H1 (cell line): ENCODE results near the gene DAPK2. TPM values are rescaled to one million over a fixed set of nuclear protein-coding genes. Genes with fewer than 3 reads are reported as not detected.

Experiments used
- CTCF ChIA-PET: fragments of 300-600 bp; sonication (Branson Sonifier 250); formaldehyde crosslinking; loops from one replicate; lab custom pipeline; 2021; ENCODE audit not compliant: partially characterized antibody; lab: Charles Lee
- POLR2A ChIA-PET: fragments of 300-600 bp; sonication (Branson Sonifier 250); formaldehyde crosslinking; loops from one replicate; lab custom pipeline; 2021; ENCODE audit warnings: inconsistent platforms; ENCODE audit not compliant: partially characterized antibody; lab: Charles Lee
- DNase-seq, 2 experiments: peaks; one replicate each; pipeline versions ENCODE4 v3.0.0 to v3.0.0-alpha.2; 2010 to 2022; ENCODE audit warnings: low spot score in 2 of 2, low read depth in 1 of 2, mixed read lengths in 1 of 2
- FAIRE-seq: peaks from 2 replicates; lab custom pipeline; 2011; peaks lifted over from hg19 to GRCh38; lab: Jason Lieb, UNC
- H2AFZ ChIP-seq: 2 replicates; pipeline ENCODE4 v1.8.1; 2012; ENCODE audit warnings: low read length, inconsistent platforms
- H2AK5ac ChIP-seq: 2 replicates; pipeline ENCODE4 v1.6.1; 2013; ENCODE audit warnings: low read depth, low read length
- H2BK120ac ChIP-seq: replicated peaks from 2 replicates; pipeline ENCODE3; 2013; ENCODE audit warnings: low read depth, low read length, inconsistent platforms
- H2BK12ac ChIP-seq: 2 replicates; pipeline ENCODE4 v1.6.1; 2013; ENCODE audit warnings: low read depth, low read length
- H2BK15ac ChIP-seq: 2 replicates; pipeline ENCODE4 v1.6.1; 2013; ENCODE audit warnings: low read length
- H2BK20ac ChIP-seq: 2 replicates; pipeline ENCODE4 v1.6.1; 2013; ENCODE audit warnings: low read length
- H2BK5ac ChIP-seq: 2 replicates; pipeline ENCODE4 v1.6.1; 2013; ENCODE audit warnings: low read depth, low read length
- H3K14ac ChIP-seq: 2 replicates; pipeline ENCODE4 v1.6.1; 2013; ENCODE audit warnings: inconsistent platforms; ENCODE audit not compliant: insufficient read length
- H3K18ac ChIP-seq: 2 replicates; pipeline ENCODE4 v1.6.1; 2013; ENCODE audit warnings: low read length; ENCODE audit errors: extremely low read depth
- H3K23ac ChIP-seq: 2 replicates; pipeline ENCODE4 v1.6.1; 2013; ENCODE audit warnings: inconsistent platforms; ENCODE audit not compliant: insufficient read length
- H3K23me2 ChIP-seq: 2 replicates; pipeline ENCODE4 v1.6.1; 2013; ENCODE audit warnings: low read depth, low read length
- H3K27ac ChIP-seq: 2 replicates; pipeline ENCODE4 v1.6.1; 2011; ENCODE audit warnings: low read depth, low read length, inconsistent platforms
- H3K27me3 ChIP-seq, 4 experiments: replicated peaks in 1 of 4; 1 replicate in 1 of 4; 2 replicates in 3 of 4; pipeline versions ENCODE4 v1.6.1 to v1.8.1; 2011 to 2013; ENCODE audit warnings: low read length in 3 of 4, mild to moderate bottlenecking in 3 of 4, inconsistent platforms in 2 of 4, mixed read lengths in 2 of 4, moderate library complexity in 1 of 4; ENCODE audit not compliant: control insufficient read depth in 3 of 4, insufficient read depth in 3 of 4; ENCODE audit errors: extremely low read depth in 1 of 4
- H3K36me3 ChIP-seq, 4 experiments: 2 replicates each; pipeline versions ENCODE4 v1.6.1 to v1.8.1; 2011 to 2013; ENCODE audit warnings: mild to moderate bottlenecking in 4 of 4, low read length in 3 of 4, moderate library complexity in 2 of 4, control low read depth in 1 of 4, inconsistent platforms in 1 of 4; ENCODE audit not compliant: insufficient read depth in 4 of 4, control insufficient read depth in 2 of 4
- H3K4ac ChIP-seq: replicated peaks from 2 replicates; pipeline ENCODE3; 2013; ENCODE audit warnings: low read length, low read depth, mixed read lengths, inconsistent platforms; ENCODE audit not compliant: insufficient read length
- H3K4me1 ChIP-seq, 4 experiments: replicated peaks in 1 of 4; 1 replicate in 1 of 4; 2 replicates in 3 of 4; pipeline versions ENCODE4 v1.6.1 to v1.8.1; 2011 to 2013; ENCODE audit warnings: low read length in 3 of 4, inconsistent platforms in 2 of 4, mixed read lengths in 1 of 4; ENCODE audit not compliant: insufficient read depth in 4 of 4, control insufficient read depth in 3 of 4
- H3K4me2 ChIP-seq, 2 experiments: 2 replicates each; pipeline versions ENCODE4 v1.6.1 to v1.8.1; 2011 to 2013; ENCODE audit warnings: low read depth in 2 of 2, low read length in 2 of 2, control low read depth in 1 of 2, inconsistent platforms in 1 of 2, mild to moderate bottlenecking in 1 of 2; ENCODE audit not compliant: insufficient read depth in 1 of 2
- H3K4me3 ChIP-seq, 4 experiments: fragments of 200-600, 300-600 bp in 1 of 4; sonication (generic), shearing (Covaris generic), sonication (Bioruptor Twin) in 1 of 4; 2 replicates each; pipeline versions ENCODE4 v1.5.1 to v1.8.1; 2011 to 2016; ENCODE audit warnings: low read length in 4 of 4, low read depth in 3 of 4, control low read depth in 2 of 4, inconsistent platforms in 2 of 4, mild to moderate bottlenecking in 2 of 4, mixed read lengths in 1 of 4, moderate library complexity in 1 of 4; ENCODE audit not compliant: insufficient read depth in 2 of 4; ENCODE audit errors: extremely low read depth in 1 of 4
- H3K56ac ChIP-seq: replicated peaks from 2 replicates; pipeline ENCODE3; 2013; ENCODE audit warnings: low read depth, mild to moderate bottlenecking, mixed read lengths, low read length, inconsistent platforms; ENCODE audit not compliant: insufficient read length
- H3K79me1 ChIP-seq: 2 replicates; pipeline ENCODE4 v1.6.1; 2013; ENCODE audit warnings: low read depth, low read length, control low read depth
- H3K79me2 ChIP-seq, 2 experiments: 2 replicates each; pipeline versions ENCODE4 v1.6.1 to v1.8.1; 2012 to 2013; ENCODE audit warnings: low read length in 2 of 2, mild to moderate bottlenecking in 2 of 2, inconsistent platforms in 1 of 2; ENCODE audit not compliant: insufficient read depth in 2 of 2, control insufficient read depth in 1 of 2
- H3K9ac ChIP-seq, 4 experiments: replicated peaks in 1 of 4; 1 replicate in 1 of 4; 2 replicates in 3 of 4; pipeline versions ENCODE4 v1.6.1 to v1.8.1; 2011 to 2013; ENCODE audit warnings: low read depth in 3 of 4, low read length in 3 of 4, control low read depth in 2 of 4, mild to moderate bottlenecking in 2 of 4, moderate library complexity in 2 of 4, inconsistent platforms in 1 of 4; ENCODE audit errors: extremely low read depth in 1 of 4
- H3K9me3 ChIP-seq, 2 experiments: 2 replicates each; pipeline versions ENCODE4 v1.6.1 to v1.8.1; 2012 to 2013; ENCODE audit warnings: mild to moderate bottlenecking in 2 of 2, moderate library complexity in 2 of 2, control low read depth in 1 of 2, inconsistent platforms in 1 of 2, low read depth in 1 of 2, low read length in 1 of 2, mixed read lengths in 1 of 2; ENCODE audit not compliant: insufficient read depth in 2 of 2
- H4K20me1 ChIP-seq, 2 experiments: replicated peaks in 1 of 2; 2 replicates each; pipeline versions ENCODE3 to v1.8.1; 2011 to 2013; ENCODE audit warnings: inconsistent platforms in 2 of 2, low read length in 2 of 2, mild to moderate bottlenecking in 1 of 2; ENCODE audit not compliant: insufficient read depth in 2 of 2, control insufficient read depth in 1 of 2
- H4K5ac ChIP-seq: 2 replicates; pipeline ENCODE4 v1.6.1; 2013; ENCODE audit warnings: low read length, low read depth, mixed read lengths, inconsistent platforms; ENCODE audit not compliant: insufficient read length
- H4K8ac ChIP-seq: 2 replicates; pipeline ENCODE4 v1.8.0; 2013; ENCODE audit warnings: mild to moderate bottlenecking, moderate library complexity, low read length, inconsistent platforms; ENCODE audit not compliant: insufficient read depth; ENCODE audit errors: extremely low read depth
- H4K91ac ChIP-seq: replicated peaks from 2 replicates; pipeline ENCODE3; 2013; ENCODE audit warnings: low read length, mixed read lengths, inconsistent platforms; ENCODE audit not compliant: insufficient read length
- FOSL1 ChIP-seq: IDR thresholded peaks from 2 replicates; pipeline ENCODE4 v1.6.1; 2011; ENCODE audit warnings: mild to moderate bottlenecking, low read depth, low read length, moderate library complexity; ENCODE audit not compliant: insufficient read depth
- HDAC2 ChIP-seq, 2 experiments: fragments of 300-600 bp in 1 of 2; sonication (generic) in 1 of 2; IDR thresholded peaks; 2 replicates each; pipeline ENCODE4 v1.6.1; 2011 to 2012; ENCODE audit warnings: low read depth in 2 of 2, low read length in 2 of 2, mild to moderate bottlenecking in 2 of 2, moderate library complexity in 2 of 2, borderline replicate concordance in 1 of 2, inconsistent platforms in 1 of 2
- NRF1 ChIP-seq: IDR thresholded peaks from 2 replicates; pipeline ENCODE4 v1.6.1; 2011; ENCODE audit warnings: mild to moderate bottlenecking, low read depth, low read length, improper control_type of control experiment
- POU5F1 ChIP-seq: IDR thresholded peaks from 2 replicates; pipeline ENCODE4 v1.6.1; 2011; ENCODE audit warnings: low read depth, mild to moderate bottlenecking, low read length, moderate library complexity
- RAD21 ChIP-seq, 2 experiments: IDR thresholded peaks in 1 of 2; conservative IDR thresholded peaks in 1 of 2; 2 replicates each; pipeline ENCODE4 v1.6.1; 2011; ENCODE audit warnings: low read depth in 2 of 2, low read length in 2 of 2, improper control_type of control experiment in 1 of 2, inconsistent platforms in 1 of 2, mild to moderate bottlenecking in 1 of 2, moderate library complexity in 1 of 2
- WGBS, 2 experiments: shearing (Covaris generic) in 1 of 2; methylation state at CpG; one replicate each; pipeline versions ENCODE4 v1.1.6 to v1.1.7; 2013 to 2015; ENCODE audit warnings: low lambda C conversion rate in 2 of 2, mixed read lengths in 2 of 2, inconsistent platforms in 1 of 2, low coverage in 1 of 2, missing lambda C conversion rate in 1 of 2; ENCODE audit not compliant: insufficient replicate concordance in 2 of 2, insufficient coverage in 1 of 2, insufficient read length in 1 of 2; ENCODE audit errors: extremely low coverage in 1 of 2, missing lambda C conversion rate in 1 of 2; 5-methylcytosine and 5-hydroxymethylcytosine counted together
- polyA plus RNA-seq, 7 experiments: library from polyadenylated mRNA; depleted of rRNA in 3 of 7; stranded (reverse) in 5 of 7; unstranded in 2 of 7; fragments of >200 nt in 5 of 7; fragments of 200-250 nt in 2 of 7; gene quantifications; 1 replicate in 5 of 7; 2 replicates in 1 of 7; 4 replicates in 1 of 7; pipeline versions ENCODE4 v1.2.1 to v1.2.3, GENCODE V29; 2011 to 2013; ENCODE audit warnings: missing spikeins in 2 of 7, mixed read lengths in 2 of 7
- total RNA-seq: library from RNA; stranded (reverse); fragmentation: NEBNext Ultra II Directional; extraction: Animal tissue kit (Norgen Biotek cat#: 25700); gene quantifications from 2 replicates; pipeline ENCODE4 v1.2.1, GENCODE V29; 2021
- TF ChIP-seq, protein P1 (sequence below): IDR thresholded peaks from 2 replicates; pipeline ENCODE4 v1.6.1; 2012; ENCODE audit warnings: inconsistent platforms
- TF ChIP-seq, protein P2 (sequence below): IDR thresholded peaks from 2 replicates; pipeline ENCODE4 v1.6.1; 2012; ENCODE audit warnings: low read length, inconsistent platforms
- TF ChIP-seq, protein P3 (sequence below): IDR thresholded peaks from 2 replicates; pipeline ENCODE4 v1.6.1; 2012; ENCODE audit warnings: inconsistent platforms

DAPK2 gene
- total and polyA plus RNA-seq, 2 of the 8 experiments (the other 6 are each of a cell fraction or from before 2014, with no cell fraction given) = 1.8 to 2.9 TPM

DNA sequence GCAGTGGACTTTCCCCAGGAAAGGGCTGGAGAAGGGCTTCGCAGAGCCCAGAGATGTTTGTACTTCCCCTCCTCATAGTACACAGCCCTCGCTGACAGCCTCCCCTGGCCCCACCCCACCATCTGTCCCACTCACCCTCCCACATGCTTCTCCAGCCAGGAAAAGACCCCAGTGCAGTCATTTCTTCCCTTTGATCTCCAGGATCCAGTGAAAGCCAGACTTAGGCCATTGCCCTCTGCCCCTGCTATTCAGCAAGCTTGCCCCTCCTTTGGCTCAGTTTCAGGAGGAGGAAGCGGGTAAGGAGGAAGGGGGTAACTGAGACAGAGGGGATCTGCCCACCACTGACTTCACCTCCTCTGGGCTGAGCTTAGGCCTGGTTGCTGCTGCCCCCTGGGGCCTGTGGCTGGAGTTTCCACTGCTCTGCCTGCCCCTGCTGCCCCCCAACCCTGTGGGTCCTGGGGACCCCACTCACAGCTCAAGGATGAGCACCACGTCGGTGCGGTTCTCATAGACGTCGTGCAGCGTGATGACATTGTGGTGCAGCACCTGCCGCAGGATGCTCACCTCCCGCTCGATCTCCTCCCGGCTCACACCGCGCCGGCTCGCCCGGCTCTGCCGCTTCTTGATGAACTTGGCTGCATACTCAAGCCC lies 63.1 kb downstream of the DAPK2 start:
- WGBS, 2 experiments = 87% methylated on average over 19 of the region's 19 CpGs; no CpG with 5 or more reads in 1 of the 2 experiments
- no peaks in the 10 kb centered on the region for H3K9me3 ChIP-seq
- FAIRE-seq = no peak
- TF ChIP-seq, protein P1, sequence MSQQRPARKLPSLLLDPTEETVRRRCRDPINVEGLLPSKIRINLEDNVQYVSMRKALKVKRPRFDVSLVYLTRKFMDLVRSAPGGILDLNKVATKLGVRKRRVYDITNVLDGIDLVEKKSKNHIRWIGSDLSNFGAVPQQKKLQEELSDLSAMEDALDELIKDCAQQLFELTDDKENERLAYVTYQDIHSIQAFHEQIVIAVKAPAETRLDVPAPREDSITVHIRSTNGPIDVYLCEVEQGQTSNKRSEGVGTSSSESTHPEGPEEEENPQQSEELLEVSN = peak; percentile 42; the same call in 1 of the 2 replicates
- TF ChIP-seq, protein P2, sequence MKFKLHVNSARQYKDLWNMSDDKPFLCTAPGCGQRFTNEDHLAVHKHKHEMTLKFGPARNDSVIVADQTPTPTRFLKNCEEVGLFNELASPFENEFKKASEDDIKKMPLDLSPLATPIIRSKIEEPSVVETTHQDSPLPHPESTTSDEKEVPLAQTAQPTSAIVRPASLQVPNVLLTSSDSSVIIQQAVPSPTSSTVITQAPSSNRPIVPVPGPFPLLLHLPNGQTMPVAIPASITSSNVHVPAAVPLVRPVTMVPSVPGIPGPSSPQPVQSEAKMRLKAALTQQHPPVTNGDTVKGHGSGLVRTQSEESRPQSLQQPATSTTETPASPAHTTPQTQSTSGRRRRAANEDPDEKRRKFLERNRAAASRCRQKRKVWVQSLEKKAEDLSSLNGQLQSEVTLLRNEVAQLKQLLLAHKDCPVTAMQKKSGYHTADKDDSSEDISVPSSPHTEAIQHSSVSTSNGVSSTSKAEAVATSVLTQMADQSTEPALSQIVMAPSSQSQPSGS = no peak
- TF ChIP-seq RAD21 (IDR thresholded peaks at IDR 0.05 in 1 of 2, conservative IDR thresholded peaks at IDR 0.05 in 1 of 2; ENCODE audit: low read depth in 2 of 2, low read length in 2 of 2) = peak; percentile 84 to 86
- no peak for TF ChIP-seq HDAC2 (IDR thresholded peaks at IDR 0.05; ENCODE audit: borderline replicate concordance in 1 of 2, low read depth in 2 of 2, low read length in 2 of 2)
- TF ChIP-seq NRF1 = no peak
- no peak for TF ChIP-seq FOSL1
- no peak for TF ChIP-seq POU5F1
- TF ChIP-seq, protein P3, sequence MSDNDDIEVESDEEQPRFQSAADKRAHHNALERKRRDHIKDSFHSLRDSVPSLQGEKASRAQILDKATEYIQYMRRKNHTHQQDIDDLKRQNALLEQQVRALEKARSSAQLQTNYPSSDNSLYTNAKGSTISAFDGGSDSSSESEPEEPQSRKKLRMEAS = 0 out of 2 replicates have a peak, but pooled peaks have one; percentile 14

More for the DNA sequence above, 63.1 kb downstream of the DAPK2 start:
- Histone ChIP-seq H2BK15ac (no peak overlapping the region), H3K4ac (no peak overlapping the region), H3K27ac (no peak overlapping the region), H2BK12ac (no peak overlapping the region), H4K20me1 (no peaks in the 10 kb centered on the region), H3K79me1 (no peaks in the 10 kb centered on the region), H2BK5ac (0 out of 2 replicates have a peak overlapping the region, but pooled peaks have one; percentile 27), H4K8ac (peak overlapping the region; percentile 38), H3K79me2 (no peaks in the 10 kb centered on the region), H3K23ac (no peak overlapping the region), H4K91ac (no peak overlapping the region), H3K9ac (no peak overlapping the region), H3K18ac (peak overlapping the region; percentile 38; the same call in 1 of the 2 replicates), H3K4me1 (peaks cover 0 to 3% (median 0%) of the 10 kb centered on the region in 4 experiments; a peak in 1 of 7 replicates), H2BK20ac (no peak overlapping the region), H4K5ac (no peak overlapping the region), H3K56ac (no peak overlapping the region), H3K36me3 (no peaks in the 10 kb centered on the region), H3K27me3 (no peaks in the 10 kb centered on the region), H2AFZ (0 out of 2 replicates have a peak overlapping the region, but pooled peaks have one; percentile 47), H3K23me2 (no peaks in the 10 kb centered on the region), H3K4me3 (no peak overlapping the region), H3K14ac (no peak overlapping the region), H2BK120ac (no peak overlapping the region), H3K4me2 (no peak overlapping the region), H2AK5ac (no peak overlapping the region)
- DNase-seq = peak in 1 of 2 experiments; percentile 65
- CTCF ChIA-PET = interaction anchor here (0.7 to 10.0 kb wide), 36 partner anchors 9 to 381 kb away, joined by 3 to 102 read pairs (median 4); partner anchors contain the start of gene DAPK2
- POLR2A ChIA-PET = interaction anchor here (0.9 kb wide), 1 partner anchor 11 kb away, joined by 3 read pairs; no protein-coding TSS in a partner anchor
